Neural cell (in vitro differentiated cells): ENCODE data around the gene EEF1A1. TPM values are rescaled to one million over a fixed set of nuclear protein-coding genes. Genes with fewer than 3 reads are reported as not detected.

Source experiments
- H2AFZ ChIP-seq: fragments of 200-600, 300-800 bp; sonication (generic), shearing (Covaris generic); 2 replicates; pipeline ENCODE4 v1.6.0; 2014; ENCODE audit warnings: low read depth, mild to moderate bottlenecking, antibody characterized with exemption, low read length, moderate library complexity
- H3F3A ChIP-seq: fragments of 200-600 bp; shearing (Covaris generic); 2 replicates; pipeline ENCODE4 v1.6.1; 2016; ENCODE audit warnings: mild to moderate bottlenecking, moderate library complexity, mixed read lengths, antibody characterized with exemption, low read length; ENCODE audit not compliant: insufficient read depth, poor library complexity, severe bottlenecking
- H3K27ac ChIP-seq: fragments of 200-600, 300-800 bp; sonication (generic), shearing (Covaris generic); 2 replicates; pipeline ENCODE4 v1.5.1; 2014; ENCODE audit warnings: mild to moderate bottlenecking, low read length, moderate library complexity
- H3K27me3 ChIP-seq: fragments of 300-800, 200-600 bp; sonication (generic), shearing (Covaris generic); 2 replicates; pipeline ENCODE4 v1.6.0; 2014; ENCODE audit warnings: mild to moderate bottlenecking, low read depth, low read length, moderate library complexity; ENCODE audit not compliant: insufficient read depth
- H3K36me3 ChIP-seq: fragments of 300-800, 200-600 bp; sonication (generic), shearing (Covaris generic); 2 replicates; pipeline ENCODE4 v1.5.1; 2014; ENCODE audit warnings: mild to moderate bottlenecking, antibody characterized with exemption, low read length, moderate library complexity; ENCODE audit not compliant: insufficient read depth
- H3K4me2 ChIP-seq: fragments of 300-800, 200-600 bp; sonication (generic), shearing (Covaris generic); 2 replicates; pipeline ENCODE4 v1.6.0; 2014; ENCODE audit warnings: mild to moderate bottlenecking, low read length
- H3K4me3 ChIP-seq: fragments of 300-800, 200-600 bp; sonication (generic), shearing (Covaris generic); 2 replicates; pipeline ENCODE4 v1.5.1; 2014; ENCODE audit warnings: mild to moderate bottlenecking, low read length, moderate library complexity
- H3K79me2 ChIP-seq: fragments of 200-600 bp; shearing (Covaris generic); replicated peaks from 2 replicates; pipeline ENCODE4 v1.6.0; 2014; ENCODE audit warnings: mild to moderate bottlenecking, low read length, moderate library complexity; ENCODE audit not compliant: insufficient read depth
- H3K9ac ChIP-seq: fragments of 300-800, 200-600 bp; sonication (generic), shearing (Covaris generic); 2 replicates; pipeline ENCODE4 v1.6.1; 2016; ENCODE audit warnings: mild to moderate bottlenecking, low read length, mixed read lengths
- H3K9me2 ChIP-seq: fragments of 200-600 bp; shearing (Covaris generic); 2 replicates; pipeline ENCODE4 v1.6.1; 2016; ENCODE audit warnings: mild to moderate bottlenecking, low read length, mixed read lengths; ENCODE audit not compliant: insufficient read depth
- H3K9me3 ChIP-seq: fragments of 200-600, 300-800 bp; sonication (generic), shearing (Covaris generic); 2 replicates; pipeline ENCODE4 v1.6.1; 2016; ENCODE audit warnings: mild to moderate bottlenecking, mixed run types, low read length, moderate library complexity, mixed read lengths
- H4K20me1 ChIP-seq: fragments of 200-600 bp; shearing (Covaris generic); 2 replicates; pipeline ENCODE4 v1.6.1; 2016; ENCODE audit warnings: mild to moderate bottlenecking, mixed run types; ENCODE audit not compliant: insufficient read depth
- CTCF ChIP-seq: fragments of 450-650 bp; IDR thresholded peaks from 2 replicates; pipeline ENCODE4 v1.5.1; 2014; ENCODE audit warnings: antibody characterized with exemption, mild to moderate bottlenecking, moderate library complexity; ENCODE audit not compliant: poor library complexity, severe bottlenecking
- EP300 ChIP-seq: fragments of 450-650 bp; conservative IDR thresholded peaks from 2 replicates; pipeline ENCODE4 v1.6.1; 2014; ENCODE audit warnings: antibody characterized with exemption, mild to moderate bottlenecking, moderate library complexity; ENCODE audit not compliant: poor library complexity, severe bottlenecking
- EZH2 ChIP-seq: fragments of 200-600, 300-800 bp; shearing (Covaris generic), sonication (generic); IDR thresholded peaks from 2 replicates; pipeline ENCODE4 v1.6.1; 2014; ENCODE audit warnings: antibody characterized with exemption, low read length, borderline replicate concordance, mild to moderate bottlenecking; ENCODE audit not compliant: insufficient read depth, poor library complexity, severe bottlenecking
- MXI1 ChIP-seq: fragments of 450-650 bp; conservative IDR thresholded peaks from 2 replicates; pipeline ENCODE4 v1.6.1; 2014; ENCODE audit warnings: antibody characterized with exemption, mild to moderate bottlenecking; ENCODE audit not compliant: poor library complexity, severe bottlenecking
- POLR2AphosphoS5 ChIP-seq: IDR thresholded peaks from 2 replicates; pipeline ENCODE4 v1.6.1; 2012
- RAD21 ChIP-seq: fragments of 450-650 bp; conservative IDR thresholded peaks from 2 replicates; pipeline ENCODE4 v1.6.1; 2014; ENCODE audit warnings: antibody characterized with exemption, mild to moderate bottlenecking, moderate library complexity
- SMC3 ChIP-seq: fragments of 450-650 bp; conservative IDR thresholded peaks from 2 replicates; pipeline ENCODE4 v1.6.1; 2014; ENCODE audit warnings: antibody characterized with exemption, mild to moderate bottlenecking, moderate library complexity; ENCODE audit not compliant: poor library complexity
- TAF1 ChIP-seq: IDR thresholded peaks from 2 replicates; pipeline ENCODE4 v1.6.1; 2012; ENCODE audit warnings: low read depth
- polyA plus RNA-seq: library from polyadenylated mRNA; depleted of rRNA; stranded (reverse); fragments of >200 nt; gene quantifications from 2 replicates; pipeline ENCODE4 v1.2.3, GENCODE V29; 2014
- TF ChIP-seq, protein P1 (sequence below): IDR thresholded peaks from 2 replicates; pipeline ENCODE4 v1.6.1; 2012; ENCODE audit warnings: borderline replicate concordance

EEF1A1 gene
- polyA plus RNA-seq, 1 donor from 2014 or later: 10,705 TPM

DNA sequence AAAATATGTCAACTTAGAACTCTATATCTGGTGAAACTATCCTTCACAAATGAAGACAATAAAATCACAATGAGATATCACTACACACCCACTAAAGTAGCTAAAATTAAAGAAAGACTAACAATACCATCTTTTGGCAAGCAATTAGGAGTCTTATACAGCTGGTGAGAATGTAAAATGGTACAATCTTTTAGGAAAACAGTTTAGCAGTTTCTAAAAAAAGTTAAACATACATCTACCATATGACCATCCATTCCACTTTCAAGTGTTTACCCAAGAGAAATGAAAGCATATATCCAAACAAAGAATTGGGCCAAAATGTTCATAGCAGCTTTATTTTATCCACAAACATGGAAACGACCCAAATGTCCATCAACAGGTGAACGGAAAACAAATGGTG, 13.8 kb upstream of the EEF1A1 start (continued):
- TF ChIP-seq RAD21: no peak

GRCh38 chr6:73532293-73532692, 11.5 kb upstream of the EEF1A1 start:
- no peak overlapping the region for H3K4me2 ChIP-seq
- no peak overlapping the region for H3K4me3 ChIP-seq

GRCh38 chr6:73528897-73529296, 8.1 kb upstream of the EEF1A1 start:
- no peaks in the 10 kb centered on the region for H3K9me2 ChIP-seq
- H4K20me1 ChIP-seq: no peaks in the 10 kb centered on the region
- no peak overlapping the region for H3K27ac ChIP-seq
- H3K4me2 ChIP-seq: no peak overlapping the region
- H3K36me3 ChIP-seq: no peaks in the 10 kb centered on the region
- no peak overlapping the region for H3K4me3 ChIP-seq
- no peaks in the 10 kb centered on the region for H3F3A ChIP-seq
- no peaks in the 10 kb centered on the region for H3K9me3 ChIP-seq
- H3K27me3 ChIP-seq: no peaks in the 10 kb centered on the region
- H3K9ac ChIP-seq: no peak overlapping the region
- no peak overlapping the region for H2AFZ ChIP-seq
- H3K79me2 ChIP-seq: no peaks in the 10 kb centered on the region
- TF ChIP-seq EP300 (no peak), CTCF (no peak), TAF1 (no peak), MXI1 (no peak), POLR2AphosphoS5 (no peak), RAD21 (no peak), EZH2 (no peak)
- TF ChIP-seq, protein P1, sequence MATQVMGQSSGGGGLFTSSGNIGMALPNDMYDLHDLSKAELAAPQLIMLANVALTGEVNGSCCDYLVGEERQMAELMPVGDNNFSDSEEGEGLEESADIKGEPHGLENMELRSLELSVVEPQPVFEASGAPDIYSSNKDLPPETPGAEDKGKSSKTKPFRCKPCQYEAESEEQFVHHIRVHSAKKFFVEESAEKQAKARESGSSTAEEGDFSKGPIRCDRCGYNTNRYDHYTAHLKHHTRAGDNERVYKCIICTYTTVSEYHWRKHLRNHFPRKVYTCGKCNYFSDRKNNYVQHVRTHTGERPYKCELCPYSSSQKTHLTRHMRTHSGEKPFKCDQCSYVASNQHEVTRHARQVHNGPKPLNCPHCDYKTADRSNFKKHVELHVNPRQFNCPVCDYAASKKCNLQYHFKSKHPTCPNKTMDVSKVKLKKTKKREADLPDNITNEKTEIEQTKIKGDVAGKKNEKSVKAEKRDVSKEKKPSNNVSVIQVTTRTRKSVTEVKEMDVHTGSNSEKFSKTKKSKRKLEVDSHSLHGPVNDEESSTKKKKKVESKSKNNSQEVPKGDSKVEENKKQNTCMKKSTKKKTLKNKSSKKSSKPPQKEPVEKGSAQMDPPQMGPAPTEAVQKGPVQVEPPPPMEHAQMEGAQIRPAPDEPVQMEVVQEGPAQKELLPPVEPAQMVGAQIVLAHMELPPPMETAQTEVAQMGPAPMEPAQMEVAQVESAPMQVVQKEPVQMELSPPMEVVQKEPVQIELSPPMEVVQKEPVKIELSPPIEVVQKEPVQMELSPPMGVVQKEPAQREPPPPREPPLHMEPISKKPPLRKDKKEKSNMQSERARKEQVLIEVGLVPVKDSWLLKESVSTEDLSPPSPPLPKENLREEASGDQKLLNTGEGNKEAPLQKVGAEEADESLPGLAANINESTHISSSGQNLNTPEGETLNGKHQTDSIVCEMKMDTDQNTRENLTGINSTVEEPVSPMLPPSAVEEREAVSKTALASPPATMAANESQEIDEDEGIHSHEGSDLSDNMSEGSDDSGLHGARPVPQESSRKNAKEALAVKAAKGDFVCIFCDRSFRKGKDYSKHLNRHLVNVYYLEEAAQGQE: no peak

More at GRCh38 chr6:73532293-73532692, 11.5 kb upstream of the EEF1A1 start:
- H3K36me3 ChIP-seq: no peaks in the 10 kb centered on the region
- H3F3A ChIP-seq: no peaks in the 10 kb centered on the region
- H3K9ac ChIP-seq: no peak overlapping the region
- H2AFZ ChIP-seq: no peak overlapping the region
- no peaks in the 10 kb centered on the region for H3K79me2 ChIP-seq
- no peak overlapping the region for H3K27ac ChIP-seq
- H3K9me3 ChIP-seq: no peaks in the 10 kb centered on the region
- TF ChIP-seq, protein P1: no peak
- TF ChIP-seq SMC3: no peak
- TF ChIP-seq EZH2: no peak
- no peak for TF ChIP-seq RAD21
- TF ChIP-seq CTCF: no peak
- TF ChIP-seq POLR2AphosphoS5: no peak
- no peaks in the 10 kb centered on the region for H3K27me3 ChIP-seq
- no peaks in the 10 kb centered on the region for H3K9me2 ChIP-seq
- H4K20me1 ChIP-seq: no peaks in the 10 kb centered on the region
